ENCODE measurements around the gene ASCC1. TPM values are rescaled to one million over a fixed set of nuclear protein-coding genes. Genes with fewer than 3 reads are reported as not detected.

ASCC1 gene
- total and polyA plus RNA-seq, 2 of the 13 experiments (the other 11 are each of a cell fraction or from before 2014, with no cell fraction given): 21.6 to 30.1 TPM

DNA sequence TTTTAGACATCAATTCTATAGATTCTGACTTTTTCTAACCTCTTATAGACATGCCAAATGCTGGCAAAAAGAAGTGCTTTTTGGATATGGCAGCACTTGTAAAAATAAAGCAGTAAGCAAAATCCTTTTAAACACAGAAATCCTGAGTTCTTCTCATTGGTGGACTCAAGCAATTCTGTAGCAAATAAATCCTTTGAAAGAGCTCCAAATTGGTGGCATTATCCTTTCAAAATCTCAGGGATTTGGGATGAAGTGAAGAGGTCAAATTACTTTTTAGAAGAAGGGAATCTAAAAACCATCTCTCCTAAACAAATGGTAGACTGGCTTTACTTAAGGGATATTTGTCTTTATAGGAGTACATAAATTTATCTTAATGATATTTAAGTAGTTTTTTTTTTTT, 17.5 kb upstream of the ASCC1 start (continued):
- TF ChIP-seq, protein P1, sequence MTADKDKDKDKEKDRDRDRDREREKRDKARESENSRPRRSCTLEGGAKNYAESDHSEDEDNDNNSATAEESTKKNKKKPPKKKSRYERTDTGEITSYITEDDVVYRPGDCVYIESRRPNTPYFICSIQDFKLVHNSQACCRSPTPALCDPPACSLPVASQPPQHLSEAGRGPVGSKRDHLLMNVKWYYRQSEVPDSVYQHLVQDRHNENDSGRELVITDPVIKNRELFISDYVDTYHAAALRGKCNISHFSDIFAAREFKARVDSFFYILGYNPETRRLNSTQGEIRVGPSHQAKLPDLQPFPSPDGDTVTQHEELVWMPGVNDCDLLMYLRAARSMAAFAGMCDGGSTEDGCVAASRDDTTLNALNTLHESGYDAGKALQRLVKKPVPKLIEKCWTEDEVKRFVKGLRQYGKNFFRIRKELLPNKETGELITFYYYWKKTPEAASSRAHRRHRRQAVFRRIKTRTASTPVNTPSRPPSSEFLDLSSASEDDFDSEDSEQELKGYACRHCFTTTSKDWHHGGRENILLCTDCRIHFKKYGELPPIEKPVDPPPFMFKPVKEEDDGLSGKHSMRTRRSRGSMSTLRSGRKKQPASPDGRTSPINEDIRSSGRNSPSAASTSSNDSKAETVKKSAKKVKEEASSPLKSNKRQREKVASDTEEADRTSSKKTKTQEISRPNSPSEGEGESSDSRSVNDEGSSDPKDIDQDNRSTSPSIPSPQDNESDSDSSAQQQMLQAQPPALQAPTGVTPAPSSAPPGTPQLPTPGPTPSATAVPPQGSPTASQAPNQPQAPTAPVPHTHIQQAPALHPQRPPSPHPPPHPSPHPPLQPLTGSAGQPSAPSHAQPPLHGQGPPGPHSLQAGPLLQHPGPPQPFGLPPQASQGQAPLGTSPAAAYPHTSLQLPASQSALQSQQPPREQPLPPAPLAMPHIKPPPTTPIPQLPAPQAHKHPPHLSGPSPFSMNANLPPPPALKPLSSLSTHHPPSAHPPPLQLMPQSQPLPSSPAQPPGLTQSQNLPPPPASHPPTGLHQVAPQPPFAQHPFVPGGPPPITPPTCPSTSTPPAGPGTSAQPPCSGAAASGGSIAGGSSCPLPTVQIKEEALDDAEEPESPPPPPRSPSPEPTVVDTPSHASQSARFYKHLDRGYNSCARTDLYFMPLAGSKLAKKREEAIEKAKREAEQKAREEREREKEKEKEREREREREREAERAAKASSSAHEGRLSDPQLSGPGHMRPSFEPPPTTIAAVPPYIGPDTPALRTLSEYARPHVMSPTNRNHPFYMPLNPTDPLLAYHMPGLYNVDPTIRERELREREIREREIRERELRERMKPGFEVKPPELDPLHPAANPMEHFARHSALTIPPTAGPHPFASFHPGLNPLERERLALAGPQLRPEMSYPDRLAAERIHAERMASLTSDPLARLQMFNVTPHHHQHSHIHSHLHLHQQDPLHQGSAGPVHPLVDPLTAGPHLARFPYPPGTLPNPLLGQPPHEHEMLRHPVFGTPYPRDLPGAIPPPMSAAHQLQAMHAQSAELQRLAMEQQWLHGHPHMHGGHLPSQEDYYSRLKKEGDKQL (CRISPR knock-in tag; IDR thresholded peaks at IDR 0.05; ENCODE audit: low read depth): no peak
- TF ChIP-seq, protein P2, sequence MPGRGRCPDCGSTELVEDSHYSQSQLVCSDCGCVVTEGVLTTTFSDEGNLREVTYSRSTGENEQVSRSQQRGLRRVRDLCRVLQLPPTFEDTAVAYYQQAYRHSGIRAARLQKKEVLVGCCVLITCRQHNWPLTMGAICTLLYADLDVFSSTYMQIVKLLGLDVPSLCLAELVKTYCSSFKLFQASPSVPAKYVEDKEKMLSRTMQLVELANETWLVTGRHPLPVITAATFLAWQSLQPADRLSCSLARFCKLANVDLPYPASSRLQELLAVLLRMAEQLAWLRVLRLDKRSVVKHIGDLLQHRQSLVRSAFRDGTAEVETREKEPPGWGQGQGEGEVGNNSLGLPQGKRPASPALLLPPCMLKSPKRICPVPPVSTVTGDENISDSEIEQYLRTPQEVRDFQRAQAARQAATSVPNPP (CRISPR knock-in tag; IDR thresholded peaks at IDR 0.05): no peak
- TF ChIP-seq ZNF607 (CRISPR knock-in tag; IDR thresholded peaks at IDR 0.05; ENCODE audit: borderline replicate concordance) (no peak), ZBTB20 (CRISPR knock-in tag; IDR thresholded peaks at IDR 0.05; ENCODE audit: borderline replicate concordance, low read depth) (no peak), ZNF30 (CRISPR knock-in tag; IDR thresholded peaks at IDR 0.05) (no peak)

All from HepG2 (cell line).